Measurements from ENCODE around the gene RNU6-1. TPM values are rescaled to one million over a fixed set of nuclear protein-coding genes. Genes with fewer than 3 reads are reported as not detected.
A peak's percentile ranks its signal among the peaks of the same experiment; 100 is the strongest.

Gene RNU6-1
- total and polyA plus RNA-seq, 7 donors = not detected

DNA sequence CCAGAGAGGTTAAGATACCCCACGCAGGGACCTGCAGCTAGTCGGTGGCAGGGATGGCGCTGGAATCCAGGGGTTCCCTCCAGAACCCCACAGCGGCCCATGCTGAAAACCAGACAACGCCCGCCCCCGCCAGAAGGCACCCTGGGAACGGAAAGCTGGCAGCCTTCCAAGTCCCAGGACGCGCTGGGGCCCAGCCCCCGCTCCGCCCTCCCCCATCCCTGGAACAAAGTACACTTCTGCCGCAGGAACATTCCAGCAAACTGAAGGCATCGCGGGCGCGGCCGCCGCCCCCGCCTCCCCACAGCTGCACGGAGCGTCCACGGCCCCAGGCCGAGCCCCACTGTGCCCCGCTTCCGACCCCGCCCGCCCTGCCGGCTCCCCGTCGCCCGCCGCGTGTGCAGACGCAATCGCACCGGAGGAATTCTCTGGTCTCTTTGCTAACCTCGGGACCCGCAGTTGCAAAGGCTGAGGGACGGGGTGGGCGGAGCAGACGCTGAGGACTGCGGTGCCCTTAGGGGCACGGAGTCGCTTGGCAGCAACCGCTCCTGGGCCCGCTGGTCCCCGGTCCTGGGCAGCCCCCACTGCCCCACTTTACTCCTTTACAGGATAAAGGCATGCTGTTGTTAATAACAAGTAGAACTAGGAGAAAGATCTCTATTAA is 44.8 kb upstream of the RNU6-1 start:
- WGBS, 3 donors = 2 to 4% (median 2%) methylated on average over 28 to 48 of the region's 48 CpGs
- H3K27me3 ChIP-seq (ENCODE audit: insufficient read depth in 3 of 3, low read length in 2 of 3) = no peaks in the 10 kb centered on the region
- TF ChIP-seq, protein P1, sequence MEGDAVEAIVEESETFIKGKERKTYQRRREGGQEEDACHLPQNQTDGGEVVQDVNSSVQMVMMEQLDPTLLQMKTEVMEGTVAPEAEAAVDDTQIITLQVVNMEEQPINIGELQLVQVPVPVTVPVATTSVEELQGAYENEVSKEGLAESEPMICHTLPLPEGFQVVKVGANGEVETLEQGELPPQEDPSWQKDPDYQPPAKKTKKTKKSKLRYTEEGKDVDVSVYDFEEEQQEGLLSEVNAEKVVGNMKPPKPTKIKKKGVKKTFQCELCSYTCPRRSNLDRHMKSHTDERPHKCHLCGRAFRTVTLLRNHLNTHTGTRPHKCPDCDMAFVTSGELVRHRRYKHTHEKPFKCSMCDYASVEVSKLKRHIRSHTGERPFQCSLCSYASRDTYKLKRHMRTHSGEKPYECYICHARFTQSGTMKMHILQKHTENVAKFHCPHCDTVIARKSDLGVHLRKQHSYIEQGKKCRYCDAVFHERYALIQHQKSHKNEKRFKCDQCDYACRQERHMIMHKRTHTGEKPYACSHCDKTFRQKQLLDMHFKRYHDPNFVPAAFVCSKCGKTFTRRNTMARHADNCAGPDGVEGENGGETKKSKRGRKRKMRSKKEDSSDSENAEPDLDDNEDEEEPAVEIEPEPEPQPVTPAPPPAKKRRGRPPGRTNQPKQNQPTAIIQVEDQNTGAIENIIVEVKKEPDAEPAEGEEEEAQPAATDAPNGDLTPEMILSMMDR (IDR thresholded peaks at IDR 0.05) = no peak
- H3K4me3 ChIP-seq = peak overlapping the region; percentile 74
- no peaks in the 10 kb centered on the region for H3K36me3 ChIP-seq (ENCODE audit: insufficient read depth in 1 of 2, low read depth in 1 of 2)
- H3K27ac ChIP-seq = peak overlapping the region; percentile 68
- peak; percentile 76 to 90 (median 88) for ATAC-seq
- H3K9me3 ChIP-seq = no peaks in the 10 kb centered on the region
- intact Hi-C loops (cut with DNase I) = no loop called here
- DNase-seq = peak; percentile 80 to 89
- H3K4me1 ChIP-seq = no peaks in the 10 kb centered on the region

DNA sequence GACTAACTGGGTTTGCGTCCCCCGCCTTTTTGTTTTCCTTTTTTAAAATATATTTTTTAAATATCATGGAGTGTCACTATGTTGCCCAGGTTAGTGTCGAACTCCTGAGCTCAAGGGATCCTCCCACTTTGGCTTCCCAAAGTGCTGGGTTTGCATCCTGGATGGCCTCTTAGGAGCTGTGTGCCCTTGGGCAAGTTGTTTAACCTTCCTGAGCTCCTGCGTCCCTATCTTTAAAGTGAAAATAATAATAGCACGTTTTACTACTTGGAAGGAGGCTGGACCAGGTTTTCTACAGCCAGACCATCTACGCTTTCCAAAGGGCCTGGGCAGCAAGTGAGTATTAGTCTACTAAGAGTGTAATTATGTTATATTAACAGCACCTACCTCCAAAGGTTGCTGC is 44.2 kb upstream of the RNU6-1 start:
- 68 to 76% (median 70%) methylated on average over 6 of the region's 6 CpGs for WGBS, 3 donors
- Histone ChIP-seq H3K27me3 (ENCODE audit: insufficient read depth in 3 of 3, low read length in 2 of 3) (no peaks in the 10 kb centered on the region), H3K4me1 (no peaks in the 10 kb centered on the region), H3K4me3 (peak overlapping the region; percentile 74), H3K9me3 (no peaks in the 10 kb centered on the region), H3K36me3 (ENCODE audit: insufficient read depth in 1 of 2, low read depth in 1 of 2) (no peaks in the 10 kb centered on the region), H3K27ac (peak overlapping the region; percentile 68)
- DNase-seq (no peak), ATAC-seq (no peak)
- TF ChIP-seq, protein P1 (IDR thresholded peaks at IDR 0.05) = no peak
- intact Hi-C loops (cut with DNase I) = no loop called here

DNA sequence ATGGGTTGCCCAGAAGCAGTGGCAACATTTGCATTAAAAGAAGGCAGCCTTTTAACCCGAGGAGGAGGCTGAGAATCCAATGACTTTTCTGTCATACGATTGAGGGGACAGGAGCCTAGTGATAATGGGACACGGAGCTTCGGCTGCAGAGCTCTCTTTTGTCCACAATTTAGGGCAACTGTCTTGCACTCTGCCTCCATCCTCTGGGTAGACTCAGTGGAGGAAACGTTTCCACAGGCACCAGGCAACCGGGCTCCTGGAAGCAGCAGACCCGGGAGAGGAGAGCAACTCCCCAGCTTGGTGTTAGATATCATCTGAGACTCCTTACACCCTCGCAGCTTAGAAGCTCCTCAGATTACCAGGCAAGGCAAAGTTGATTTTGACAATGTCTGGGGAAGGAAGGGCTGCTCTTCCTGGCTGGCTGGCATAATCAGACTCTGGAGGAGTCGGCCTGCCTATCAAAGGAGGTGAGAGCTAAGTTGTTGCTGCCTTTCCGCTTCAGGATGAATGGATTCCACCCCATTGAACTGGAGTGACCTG is 43.5 kb upstream of the RNU6-1 start:
- Histone ChIP-seq H3K27me3 (ENCODE audit: insufficient read depth in 3 of 3, low read length in 2 of 3) (no peaks in the 10 kb centered on the region), H3K9me3 (no peaks in the 10 kb centered on the region), H3K27ac (no peak overlapping the region), H3K4me3 (no peak overlapping the region), H3K36me3 (ENCODE audit: insufficient read depth in 1 of 2, low read depth in 1 of 2) (no peaks in the 10 kb centered on the region), H3K4me1 (no peaks in the 10 kb centered on the region)
- WGBS, 3 donors = 41 to 63% (median 44%) methylated on average over 10 of the region's 10 CpGs
- intact Hi-C loops (cut with DNase I) = no loop called here
- TF ChIP-seq, protein P1 (IDR thresholded peaks at IDR 0.05) = no peak
- DNase-seq (no peak), ATAC-seq (peak in 2 of 4 donors; percentile 18 to 30)

DNA sequence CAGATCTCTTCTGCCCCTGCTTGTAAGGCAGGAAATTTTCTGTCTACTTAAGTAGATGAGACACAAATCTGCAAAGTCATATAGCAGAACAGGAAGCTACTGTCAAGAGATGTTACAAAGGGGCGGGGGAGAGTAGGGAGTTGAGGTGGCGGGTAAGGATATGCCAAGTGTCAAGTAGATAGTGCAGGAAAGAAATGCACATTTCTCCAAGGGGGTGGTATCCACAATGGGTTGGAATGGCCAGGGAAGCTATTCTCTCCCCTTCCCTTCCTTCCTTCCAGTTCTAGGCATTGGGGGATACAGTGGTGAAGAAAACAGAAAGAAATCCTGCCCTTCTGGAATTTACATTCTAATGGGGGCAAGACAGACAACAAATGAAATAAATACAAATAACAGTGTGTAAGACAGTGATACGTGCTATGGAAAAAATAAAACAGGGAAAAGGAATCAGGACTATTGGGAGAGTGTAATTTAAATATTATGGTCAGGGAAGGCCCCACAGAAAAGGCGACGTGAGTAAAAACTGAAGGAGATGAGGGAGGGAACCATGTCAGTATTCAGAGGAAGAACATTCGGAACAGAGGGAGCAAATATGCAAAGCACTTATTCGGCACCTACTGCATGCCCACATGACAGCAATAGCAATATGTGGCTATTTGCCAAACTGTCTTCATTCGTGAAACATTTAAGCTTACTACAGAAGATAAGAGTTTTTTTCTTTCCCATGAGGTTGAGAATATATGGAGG is 42.8 kb upstream of the RNU6-1 start:
- ATAC-seq = no peak
- H3K4me3 ChIP-seq = no peak overlapping the region
- H3K36me3 ChIP-seq (ENCODE audit: insufficient read depth in 1 of 2, low read depth in 1 of 2) = no peaks in the 10 kb centered on the region
- H3K27ac ChIP-seq = no peak overlapping the region
- intact Hi-C loops (cut with DNase I) = no loop called here
- 80 to 87% (median 85%) methylated on average over 8 of the region's 8 CpGs for WGBS, 3 donors
- H3K27me3 ChIP-seq (ENCODE audit: insufficient read depth in 3 of 3, low read length in 2 of 3) = no peaks in the 10 kb centered on the region
- H3K4me1 ChIP-seq = no peaks in the 10 kb centered on the region
- TF ChIP-seq, protein P1 (IDR thresholded peaks at IDR 0.05) = no peak
- no peaks in the 10 kb centered on the region for H3K9me3 ChIP-seq
- no peak for DNase-seq
